ENCODE data around the gene OBSCN.

Gene OBSCN

GRCh38 chr1:228426518-228427175, 218.8 kb downstream of the OBSCN start:
- no peak for DNase-seq

DNA sequence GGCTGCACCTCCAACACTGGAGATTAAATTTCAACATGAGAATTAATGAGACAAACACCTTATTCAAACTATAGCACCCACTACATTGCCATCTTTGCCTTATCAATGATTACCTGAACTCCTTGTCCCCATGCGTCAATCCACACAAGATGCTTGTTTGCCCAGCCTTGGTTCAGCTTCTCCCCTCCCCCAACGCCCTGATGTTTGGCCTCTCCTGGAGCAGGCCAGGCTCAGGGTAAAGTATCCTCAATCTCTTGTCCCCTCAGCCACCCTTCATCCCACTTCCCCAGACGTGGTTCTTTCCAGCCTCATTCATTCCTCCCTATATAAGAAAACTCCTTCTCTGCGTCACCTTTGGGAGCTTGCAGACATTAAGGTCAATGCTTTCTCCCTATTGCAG, 220.6 kb downstream of the OBSCN start:
- DNase-seq: no peak
